HG03066 (cell line): ENCODE data around the gene PCDHA9.
"Not testable (repeated sequence)": the region's sequence is repeated elsewhere in the genome, so short reads cannot be mapped to it uniquely, and the experiment has no call there.

Experiments
- ATAC-seq: cut with Tn5 transposase; IDR thresholded peaks from one replicate; pipeline ENCODE4 v1.9.1; 2021; ENCODE audit warnings: low read depth; ENCODE audit not compliant: unreplicated experiment

Gene PCDHA9

GRCh38 chr5:140833993-140834392, 14.2 kb upstream of the PCDHA9 start, which contains the start of gene PCDHA7:
TSS of gene PCDHA7 (plus strand) at chr5:140834269. CDS start at chr5:140834384, 115 bp downstream.
- no peak for ATAC-seq

GRCh38 chr5:140834439-140835008, 13.7 kb upstream of the PCDHA9 start:
- not testable (repeated sequence) for ATAC-seq

GRCh38 chr5:140835622-140836510, 12.3 kb upstream of the PCDHA9 start:
- no peak for ATAC-seq

GRCh38 chr5:140840978-140841962, 6.9 kb upstream of the PCDHA9 start, which contains the start of gene PCDHA8:
TSS of gene PCDHA8 (plus strand) at chr5:140841187. CDS start at chr5:140841322, 135 bp downstream.
- no peak for ATAC-seq

- no peak for ATAC-seq
Observed at GRCh38 chr5:140842798-140843733, 5.1 kb upstream of the PCDHA9 start.

- ATAC-seq: not testable (repeated sequence)
Observed at GRCh38 chr5:140849831-140850634, 1.9 kb downstream of the PCDHA9 start.

GRCh38 chr5:140855772-140856674, 7.8 kb downstream of the PCDHA9 start, which contains the start of gene PCDHA10:
TSS of gene PCDHA10 (plus strand) at chr5:140855897. CDS start at chr5:140856049, 152 bp downstream.
- no peak for ATAC-seq

GRCh38 chr5:140857177-140857986, 9.2 kb downstream of the PCDHA9 start:
- no peak for ATAC-seq

- ATAC-seq: no peak
Observed at GRCh38 chr5:140857987-140858240, 9.7 kb downstream of the PCDHA9 start.

- no peak for ATAC-seq
Observed at GRCh38 chr5:140862441-140863295, 14.5 kb downstream of the PCDHA9 start.

GRCh38 chr5:140868721-140869554, 20.8 kb downstream of the PCDHA9 start, which contains the start of gene PCDHA11:
TSS of gene PCDHA11 (plus strand) at chr5:140868957. CDS start at chr5:140869104, 147 bp downstream.
- no peak for ATAC-seq

- ATAC-seq: no peak
Observed at GRCh38 chr5:140869555-140869886, 21.3 kb downstream of the PCDHA9 start.

- ATAC-seq: no peak
Observed at GRCh38 chr5:140870221-140871201, 22.3 kb downstream of the PCDHA9 start.
